H9 (cell line): ENCODE measurements around the gene RERE. TPM values are rescaled to one million over a fixed set of nuclear protein-coding genes. Genes with fewer than 3 reads are reported as not detected.

Source experiments
- DNase-seq: peaks from one replicate; pipeline ENCODE4 v3.0.0-alpha.2; 2017
- H2AFZ ChIP-seq: one replicate; pipeline ENCODE4 v1.6.1; 2013; ENCODE audit warnings: mild to moderate bottlenecking, low read length, control low read depth, moderate library complexity
- H2AK5ac ChIP-seq: 2 replicates; pipeline ENCODE4 v1.6.1; 2013; ENCODE audit warnings: low read length, control low read depth, mixed read lengths; ENCODE audit not compliant: insufficient read length
- H2BK120ac ChIP-seq: one replicate; pipeline ENCODE4 v1.6.1; 2013; ENCODE audit warnings: low read depth, mild to moderate bottlenecking, low read length, control low read depth, inconsistent platforms; ENCODE audit not compliant: poor library complexity, severe bottlenecking
- H2BK12ac ChIP-seq: 2 replicates; pipeline ENCODE4 v1.6.1; 2013; ENCODE audit warnings: low read length, control low read depth, mixed read lengths, low read depth; ENCODE audit not compliant: insufficient read length
- H2BK15ac ChIP-seq: 2 replicates; pipeline ENCODE4 v1.6.1; 2013; ENCODE audit warnings: low read depth, low read length, control low read depth
- H2BK20ac ChIP-seq: one replicate; pipeline ENCODE4 v1.6.1; 2013; ENCODE audit warnings: low read depth, mild to moderate bottlenecking, low read length, control low read depth, inconsistent platforms; ENCODE audit not compliant: poor library complexity, severe bottlenecking
- H2BK5ac ChIP-seq: 2 replicates; pipeline ENCODE4 v1.6.1; 2013; ENCODE audit warnings: low read length, control low read depth, mixed read lengths; ENCODE audit not compliant: insufficient read length
- H3K14ac ChIP-seq: 2 replicates; pipeline ENCODE4 v1.6.1; 2013; ENCODE audit warnings: low read length, control low read depth; ENCODE audit not compliant: insufficient read depth
- H3K18ac ChIP-seq: 2 replicates; pipeline ENCODE4 v1.6.1; 2013; ENCODE audit warnings: low read depth, mild to moderate bottlenecking, mixed read lengths, low read length, control low read depth; ENCODE audit not compliant: insufficient read length
- H3K23ac ChIP-seq: 2 replicates; pipeline ENCODE4 v1.6.1; 2013; ENCODE audit warnings: low read length, control low read depth, mixed read lengths, low read depth; ENCODE audit not compliant: insufficient read length
- H3K23me2 ChIP-seq: 2 replicates; pipeline ENCODE4 v1.6.1; 2013; ENCODE audit warnings: low read depth, mild to moderate bottlenecking, mixed read lengths, low read length, control low read depth; ENCODE audit not compliant: insufficient read length, poor library complexity, severe bottlenecking
- H3K27ac ChIP-seq: 2 replicates; pipeline ENCODE4 v1.5.1; 2013; ENCODE audit warnings: low read length, control low read depth, mixed read lengths, low read depth; ENCODE audit not compliant: insufficient read length
- H3K27me3 ChIP-seq: 2 replicates; pipeline ENCODE4 v1.6.1; 2013; ENCODE audit warnings: low read length, control low read depth, inconsistent platforms; ENCODE audit not compliant: insufficient read depth
- H3K4ac ChIP-seq: 2 replicates; pipeline ENCODE4 v1.6.1; 2013; ENCODE audit warnings: low read depth, mild to moderate bottlenecking, control low read depth, inconsistent platforms, low read length, moderate library complexity
- H3K4me1 ChIP-seq: 2 replicates; pipeline ENCODE4 v1.6.1; 2013; ENCODE audit warnings: low read length, control low read depth, inconsistent platforms; ENCODE audit not compliant: insufficient read depth
- H3K4me2 ChIP-seq: 2 replicates; pipeline ENCODE4 v1.6.1; 2013; ENCODE audit warnings: low read length, control low read depth, mixed read lengths; ENCODE audit not compliant: insufficient read length, insufficient read depth
- H3K56ac ChIP-seq: 2 replicates; pipeline ENCODE4 v1.6.1; 2013; ENCODE audit warnings: low read depth, mild to moderate bottlenecking, mixed read lengths, low read length, control low read depth; ENCODE audit not compliant: insufficient read length
- H3K79me1 ChIP-seq: 2 replicates; pipeline ENCODE4 v1.6.1; 2013; ENCODE audit warnings: low read depth, mild to moderate bottlenecking, moderate library complexity, low read length, control low read depth, inconsistent platforms; ENCODE audit not compliant: insufficient read depth, poor library complexity, severe bottlenecking
- H3K79me2 ChIP-seq: 2 replicates; pipeline ENCODE4 v1.6.1; 2013; ENCODE audit warnings: low read length, control low read depth, inconsistent platforms; ENCODE audit not compliant: insufficient read depth
- H3K9ac ChIP-seq: 2 replicates; pipeline ENCODE4 v1.6.1; 2013; ENCODE audit warnings: low read length, control low read depth, mixed read lengths; ENCODE audit not compliant: insufficient read length; ENCODE audit errors: extremely low read depth
- H3K9me3 ChIP-seq: one replicate; pipeline ENCODE4 v1.6.1; 2013; ENCODE audit warnings: low read depth, low read length, inconsistent platforms; ENCODE audit not compliant: control insufficient read depth
- H3T11ph ChIP-seq: one replicate; pipeline ENCODE4 v1.6.1; 2013; ENCODE audit warnings: mild to moderate bottlenecking, low read length, control low read depth, inconsistent platforms
- H4K20me1 ChIP-seq: one replicate; pipeline ENCODE4 v1.6.1; 2013; ENCODE audit not compliant: control insufficient read depth, insufficient read length, insufficient read depth
- H4K5ac ChIP-seq: 2 replicates; pipeline ENCODE4 v1.6.1; 2013; ENCODE audit warnings: low read depth, mild to moderate bottlenecking, mixed read lengths, low read length, control low read depth; ENCODE audit not compliant: insufficient read length
- H4K8ac ChIP-seq: replicated peaks from 2 replicates; pipeline ENCODE4 v1.6.1; 2013; ENCODE audit warnings: low read length, control low read depth, mixed read lengths, low read depth; ENCODE audit not compliant: insufficient read length
- H4K91ac ChIP-seq: 2 replicates; pipeline ENCODE4 v1.6.1; 2013; ENCODE audit warnings: low read depth, mild to moderate bottlenecking, moderate library complexity, mixed read lengths, low read length, control low read depth; ENCODE audit not compliant: insufficient read length
- H3K27ac Mint-ChIP-seq, 3 experiments: 2 replicates in 2 of 3; 3 replicates in 1 of 3; pipeline ENCODE4 v1.8.0; 2020 to 2021; ENCODE audit warnings: mixed read lengths in 3 of 3, mild to moderate bottlenecking in 1 of 3, moderate library complexity in 1 of 3
- H3K27me3 Mint-ChIP-seq: 2 replicates; pipeline ENCODE4 v1.8.0; 2021; ENCODE audit warnings: low read depth, mild to moderate bottlenecking, moderate library complexity, mixed read lengths
- H3K36me3 Mint-ChIP-seq, 3 experiments: 2 replicates in 2 of 3; 3 replicates in 1 of 3; pipeline ENCODE4 v1.8.0; 2020 to 2021; ENCODE audit warnings: low read depth in 3 of 3, mixed read lengths in 3 of 3; ENCODE audit not compliant: insufficient read depth in 1 of 3
- H3K4me1 Mint-ChIP-seq, 2 experiments: 2 replicates each; pipeline ENCODE4 v1.8.0; 2020; ENCODE audit warnings: mixed read lengths in 2 of 2
- H3K4me3 Mint-ChIP-seq, 2 experiments: 2 replicates in 1 of 2; 3 replicates in 1 of 2; pipeline ENCODE4 v1.8.0; 2020 to 2021; ENCODE audit warnings: mild to moderate bottlenecking in 2 of 2, mixed read lengths in 2 of 2, moderate library complexity in 1 of 2
- H3K9me3 Mint-ChIP-seq, 2 experiments: 2 replicates in 1 of 2; 3 replicates in 1 of 2; pipeline ENCODE4 v1.8.0; 2020; ENCODE audit warnings: mild to moderate bottlenecking in 2 of 2, mixed read lengths in 2 of 2, moderate library complexity in 1 of 2
- WGBS: extraction: QIAGEN DNeasy Blood & Tissue Kit; methylation state at CpG from one replicate; pipeline ENCODE4 v1.1.7; 2013; ENCODE audit warnings: missing lambda C conversion rate, low lambda C conversion rate, mixed read lengths; ENCODE audit not compliant: insufficient read length; ENCODE audit errors: extremely low coverage; 5-methylcytosine and 5-hydroxymethylcytosine counted together
- total RNA-seq: library from RNA; stranded (reverse); gene quantifications from 2 replicates; pipeline ENCODE4 v1.2.1, GENCODE V29; 2021
- TF ChIP-seq, protein P1 (sequence below): fragments of 200-600 bp; sonication (generic); conservative IDR thresholded peaks from 3 replicates; pipeline ENCODE4 v1.8.0; 2021; ENCODE audit warnings: antibody characterized with exemption, mild to moderate bottlenecking

Gene RERE
- total RNA-seq, 1 experiment from 2014 or later, result 103 TPM

DNA sequence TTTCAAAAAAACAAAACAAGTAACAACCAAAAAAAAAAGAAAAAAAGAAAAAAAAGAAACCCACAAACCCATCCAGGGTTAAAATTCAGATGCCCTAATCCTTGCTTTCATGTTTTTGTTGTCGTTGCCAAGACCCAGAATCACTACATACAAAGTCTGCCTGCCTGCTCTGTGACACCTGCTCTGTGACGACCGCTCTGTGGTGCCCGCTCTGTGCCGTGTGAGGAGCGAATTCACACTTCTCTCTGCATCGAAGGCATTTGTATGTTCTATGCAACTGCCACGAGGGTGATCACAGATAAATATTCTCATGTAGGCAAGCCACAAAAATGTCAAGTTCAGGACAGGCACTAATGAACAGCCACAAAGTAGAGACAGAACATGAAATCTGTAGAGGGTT is 321.0 kb downstream of the RERE start:
- Histone ChIP-seq H3K79me1 (no peaks in the 10 kb centered on the region), H3K9ac (no peak overlapping the region), H3K79me2 (no peaks in the 10 kb centered on the region; the same call in 1 of the 2 replicates), H3K4ac (no peak overlapping the region), H4K5ac (no peak overlapping the region), H4K20me1 (no peaks in the 10 kb centered on the region), H3K23ac (no peak overlapping the region), H2BK12ac (no peak overlapping the region), H2BK120ac (no peak overlapping the region), H4K91ac (no peak overlapping the region), H3K4me2 (no peak overlapping the region), H2AK5ac (no peak overlapping the region), H3K56ac (no peak overlapping the region), H3K4me1 (no peaks in the 10 kb centered on the region), H3K27me3 (no peaks in the 10 kb centered on the region), H3K23me2 (no peaks in the 10 kb centered on the region), H3K27ac (no peak overlapping the region), H2BK15ac (no peak overlapping the region), H4K8ac (no peak overlapping the region), H3T11ph (no peak overlapping the region), H3K14ac (no peak overlapping the region), H3K18ac (no peak overlapping the region), H2AFZ (no peak overlapping the region), H2BK5ac (no peak overlapping the region), H2BK20ac (no peak overlapping the region), H3K9me3 (no peaks in the 10 kb centered on the region)
- no peaks in the 10 kb centered on the region for H3K27me3 Mint-ChIP-seq
- WGBS, result no CpG with 5 or more reads among the region's 8 CpGs
- peaks cover 8% of the 10 kb centered on the region in 2 experiments for H3K9me3 Mint-ChIP-seq
- no peak overlapping the region for H3K4me3 Mint-ChIP-seq
- no peak for DNase-seq
- H3K4me1 Mint-ChIP-seq, result no peaks in the 10 kb centered on the region
- H3K36me3 Mint-ChIP-seq, result peaks cover 43 to 71% (median 68%) of the 10 kb centered on the region in 3 experiments
- H3K27ac Mint-ChIP-seq, result peak overlapping the region in 2 of 3 experiments; percentile 31 to 65; a peak in 3 of 7 replicates
- TF ChIP-seq, protein P1, sequence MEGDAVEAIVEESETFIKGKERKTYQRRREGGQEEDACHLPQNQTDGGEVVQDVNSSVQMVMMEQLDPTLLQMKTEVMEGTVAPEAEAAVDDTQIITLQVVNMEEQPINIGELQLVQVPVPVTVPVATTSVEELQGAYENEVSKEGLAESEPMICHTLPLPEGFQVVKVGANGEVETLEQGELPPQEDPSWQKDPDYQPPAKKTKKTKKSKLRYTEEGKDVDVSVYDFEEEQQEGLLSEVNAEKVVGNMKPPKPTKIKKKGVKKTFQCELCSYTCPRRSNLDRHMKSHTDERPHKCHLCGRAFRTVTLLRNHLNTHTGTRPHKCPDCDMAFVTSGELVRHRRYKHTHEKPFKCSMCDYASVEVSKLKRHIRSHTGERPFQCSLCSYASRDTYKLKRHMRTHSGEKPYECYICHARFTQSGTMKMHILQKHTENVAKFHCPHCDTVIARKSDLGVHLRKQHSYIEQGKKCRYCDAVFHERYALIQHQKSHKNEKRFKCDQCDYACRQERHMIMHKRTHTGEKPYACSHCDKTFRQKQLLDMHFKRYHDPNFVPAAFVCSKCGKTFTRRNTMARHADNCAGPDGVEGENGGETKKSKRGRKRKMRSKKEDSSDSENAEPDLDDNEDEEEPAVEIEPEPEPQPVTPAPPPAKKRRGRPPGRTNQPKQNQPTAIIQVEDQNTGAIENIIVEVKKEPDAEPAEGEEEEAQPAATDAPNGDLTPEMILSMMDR, result no peak
